Activated CD8-positive, alpha-beta memory T cell treated with anti-CD3 and anti-CD28 coated beads for 36 hours (primary cell): ENCODE results near the gene ARHGAP19. TPM values are rescaled to one million over a fixed set of nuclear protein-coding genes. Genes with fewer than 3 reads are reported as not detected.

Source experiments
- CTCF ChIA-PET: fragments of 350-600 bp; sonication (Branson Sonifier 250); formaldehyde crosslinking; loops from one replicate; lab custom pipeline; 2021; ENCODE audit warnings: antibody characterized with exemption; lab: Charles Lee
- POLR2A ChIA-PET: fragments of 350-600 bp; sonication (Branson Sonifier 250); formaldehyde crosslinking; loops from one replicate; lab custom pipeline; 2021; ENCODE audit warnings: antibody characterized with exemption; lab: Charles Lee
- total RNA-seq, 2 experiments: library from RNA; stranded (reverse); gene quantifications; one replicate each; pipeline ENCODE4 v1.2.3, GENCODE V29; 2021

Gene ARHGAP19
- total RNA-seq, 2 experiments from 2014 or later = 27.3 to 29.8 TPM

GRCh38 chr10:97186911-97187310 lies 105.5 kb downstream of the ARHGAP19 start:
- ChIA-PET CTCF (no interaction called here), POLR2A (no interaction called here)

- ChIA-PET POLR2A (no interaction called here), CTCF (interaction anchor here (1.7 kb wide), 1 partner anchor 11 kb away, joined by 4 read pairs; no protein-coding TSS in a partner anchor)
Observed at GRCh38 chr10:97185326-97186058, 106.9 kb downstream of the ARHGAP19 start, which contains the start of gene SLIT1. Gene SLIT1, minus strand, starts transcription at chr10:97185959. Its CDS starts 285 bp downstream, at chr10:97185674.

- ChIA-PET POLR2A (no interaction called here), CTCF (interaction anchor here (1.7 to 3.4 kb wide), 2 partner anchors 12 to 112 kb away, joined by 4 to 8 read pairs; no protein-coding TSS in a partner anchor)
Observed at GRCh38 chr10:97184971-97185325, 107.5 kb downstream of the ARHGAP19 start.

- ChIA-PET CTCF (interaction anchor here (1.2 to 3.4 kb wide), 2 partner anchors 110 to 158 kb away, joined by 3 to 8 read pairs; no protein-coding TSS in a partner anchor), POLR2A (no interaction called here)
Observed at GRCh38 chr10:97183314-97183713, 109.1 kb downstream of the ARHGAP19 start.

GRCh38 chr10:97182288-97182990 lies 110.0 kb downstream of the ARHGAP19 start:
- POLR2A ChIA-PET = interaction anchor here (0.6 kb wide), 1 partner anchor 24 kb away, joined by 4 read pairs; no protein-coding TSS in a partner anchor
- CTCF ChIA-PET = interaction anchor here (1.2 to 3.4 kb wide), 2 partner anchors 109 to 157 kb away, joined by 3 to 8 read pairs; no protein-coding TSS in a partner anchor

- ChIA-PET POLR2A (no interaction called here), CTCF (interaction anchor here (1.3 kb wide), 1 partner anchor 29 kb away, joined by 4 read pairs; no protein-coding TSS in a partner anchor)
Observed at GRCh38 chr10:97180986-97181385, 111.5 kb downstream of the ARHGAP19 start.

GRCh38 chr10:97180363-97180755 lies 112.1 kb downstream of the ARHGAP19 start:
- ChIA-PET POLR2A (no interaction called here), CTCF (interaction anchor here (0.6 to 1.3 kb wide), 2 partner anchors 30 to 169 kb away, joined by 4 read pairs; no protein-coding TSS in a partner anchor)

GRCh38 chr10:97179731-97180362 lies 112.6 kb downstream of the ARHGAP19 start:
- ChIA-PET CTCF (interaction anchor here (0.6 to 1.4 kb wide), 3 partner anchors 17 to 168 kb away, joined by 3 to 4 read pairs (median 4); no protein-coding TSS in a partner anchor), POLR2A (no interaction called here)

GRCh38 chr10:97179311-97179710 lies 113.1 kb downstream of the ARHGAP19 start:
- POLR2A ChIA-PET = no interaction called here
- CTCF ChIA-PET = interaction anchor here (1.4 kb wide), 1 partner anchor 18 kb away, joined by 3 read pairs; no protein-coding TSS in a partner anchor

GRCh38 chr10:97178074-97178473 lies 114.4 kb downstream of the ARHGAP19 start:
- CTCF ChIA-PET = interaction anchor here (1.4 kb wide), 1 partner anchor 19 kb away, joined by 3 read pairs; no protein-coding TSS in a partner anchor
- POLR2A ChIA-PET = no interaction called here

- POLR2A ChIA-PET = no interaction called here
Observed at GRCh38 chr10:97176226-97176625, 116.2 kb downstream of the ARHGAP19 start.

GRCh38 chr10:97175586-97175985 lies 116.9 kb downstream of the ARHGAP19 start:
- ChIA-PET POLR2A (no interaction called here), CTCF (interaction anchor here (1.2 kb wide), 1 partner anchor 20 kb away, joined by 3 read pairs; no protein-coding TSS in a partner anchor)

More at GRCh38 chr10:97176226-97176625, 116.2 kb downstream of the ARHGAP19 start:
- CTCF ChIA-PET = interaction anchor here (1.2 kb wide), 1 partner anchor 20 kb away, joined by 3 read pairs; no protein-coding TSS in a partner anchor

- ChIA-PET POLR2A (no interaction called here), CTCF (no interaction called here)
Observed at GRCh38 chr10:97174941-97175340, 117.5 kb downstream of the ARHGAP19 start.

- POLR2A ChIA-PET = no interaction called here
- CTCF ChIA-PET = no interaction called here
Observed at GRCh38 chr10:97174276-97174775, 118.1 kb downstream of the ARHGAP19 start.

GRCh38 chr10:97173036-97173435 lies 119.4 kb downstream of the ARHGAP19 start:
- ChIA-PET CTCF (interaction anchor here (0.6 kb wide), 1 partner anchor 27 kb away, joined by 3 read pairs; no protein-coding TSS in a partner anchor), POLR2A (no interaction called here)
